Measurements from ENCODE around the gene AANAT.

AANAT gene

DNA sequence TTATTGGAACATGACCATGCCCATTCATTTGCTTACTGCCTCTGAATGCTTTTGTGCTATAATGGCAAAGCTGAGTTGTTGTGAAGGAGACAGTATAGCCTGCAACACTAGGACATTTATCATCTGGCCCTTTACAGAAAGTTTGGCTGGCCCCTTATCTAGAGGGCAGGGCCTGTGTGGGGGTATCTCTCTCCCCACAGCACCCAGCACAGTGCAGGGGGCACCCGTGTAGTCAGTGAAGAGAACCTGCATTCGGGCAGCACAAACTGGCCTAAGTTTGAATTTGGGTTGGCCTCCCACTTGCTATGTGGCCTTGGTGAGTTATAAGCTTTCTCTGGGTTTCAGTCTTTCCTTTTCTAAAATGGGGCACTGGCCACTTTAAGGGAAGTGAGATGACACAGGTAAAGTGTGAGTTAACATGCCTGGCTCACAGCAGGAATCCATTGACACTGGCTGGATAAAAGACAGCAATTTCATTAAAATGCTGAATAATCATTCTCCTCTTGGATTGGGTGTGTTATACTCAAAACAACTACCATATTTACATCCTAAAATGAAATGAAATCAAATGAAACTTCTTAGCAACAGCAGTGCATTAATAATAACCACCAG, 26.5 kb upstream of the AANAT start:
- H3K4me3 ChIP-seq (ENCODE audit: low read depth, low read length) = no peak overlapping the region
- DNase-seq (ENCODE audit: low read depth) = no peak

DNA sequence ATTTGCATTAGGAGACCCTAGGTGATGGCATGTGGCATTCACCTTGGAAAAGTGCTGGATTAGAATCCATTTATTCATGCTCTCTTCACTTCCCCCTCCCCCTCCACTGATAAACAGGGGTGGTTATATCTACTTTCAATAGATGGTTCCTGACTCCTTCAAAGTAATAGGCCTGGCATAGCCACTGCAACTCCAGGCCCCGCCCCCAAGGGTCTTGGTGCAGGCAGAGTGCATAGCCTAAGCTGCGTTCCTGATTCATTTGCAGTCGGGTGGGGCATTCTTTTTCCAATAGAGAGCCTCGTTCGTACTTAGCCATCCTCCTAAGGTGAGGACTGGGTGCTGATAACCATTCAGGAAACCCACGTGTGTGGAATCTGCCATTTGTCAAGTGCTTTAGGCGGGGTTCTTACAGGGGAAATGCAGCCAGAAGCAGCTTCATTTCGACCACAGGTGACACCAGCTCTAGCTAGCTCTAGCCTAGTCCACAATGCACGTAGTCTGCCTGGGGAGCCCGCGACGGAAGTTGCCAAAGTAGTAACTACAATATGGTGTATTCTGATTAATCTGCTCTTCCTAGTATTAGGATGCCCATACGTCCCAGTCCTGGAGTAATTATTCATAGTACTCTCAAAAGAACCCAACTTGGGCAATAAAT, 25.6 kb upstream of the AANAT start:
- no peak overlapping the region for H3K4me3 ChIP-seq (ENCODE audit: low read depth, low read length)
- no peak for DNase-seq (ENCODE audit: low read depth)

DNA sequence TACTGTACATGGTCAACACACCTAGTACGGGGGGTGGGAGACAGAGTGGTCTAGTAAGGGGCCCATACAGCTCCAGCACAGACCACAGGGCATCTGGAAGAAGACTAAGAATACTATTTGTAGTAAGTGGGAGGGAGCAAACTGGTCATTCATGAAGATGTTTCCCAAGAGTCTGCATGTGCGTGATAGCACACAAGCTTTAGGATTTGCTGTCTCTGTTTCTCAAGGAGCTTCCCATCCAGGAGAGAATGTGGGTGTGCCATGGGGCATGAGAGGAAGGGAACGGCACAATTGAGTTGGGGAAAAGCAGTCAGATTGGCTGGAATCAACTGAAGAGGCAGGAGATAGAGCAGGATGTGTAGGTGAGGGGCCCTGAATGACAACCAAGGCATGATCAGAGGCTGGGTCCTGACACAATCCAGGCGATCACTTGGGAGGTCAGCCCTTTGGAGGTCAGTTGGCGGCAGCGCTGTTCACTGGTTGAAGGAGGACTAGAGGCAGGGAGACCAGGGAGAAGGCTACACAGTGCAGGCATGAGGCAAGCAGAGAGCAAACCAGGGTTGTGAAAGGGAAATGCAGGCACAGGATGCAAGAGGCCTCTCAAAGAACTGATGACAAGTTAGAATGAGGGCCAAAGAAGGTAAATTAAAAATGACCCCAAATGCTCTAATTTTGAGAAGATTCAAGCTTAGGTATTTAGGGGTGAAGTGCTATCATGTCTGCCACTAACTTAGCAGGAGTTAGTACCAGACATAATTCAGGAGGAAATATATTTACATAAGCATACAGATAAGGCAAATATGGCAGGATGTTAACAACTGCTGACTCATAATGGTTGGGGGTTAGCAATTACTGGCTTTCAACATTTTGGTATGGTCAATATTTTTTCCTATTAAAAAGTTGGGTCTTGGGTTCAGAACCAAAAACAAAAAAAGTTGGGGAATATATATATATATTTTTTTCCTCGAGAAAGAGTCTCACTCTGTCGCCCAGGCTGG, 24.8 kb upstream of the AANAT start:
- DNase-seq (ENCODE audit: low read depth) = no peak
- H3K4me3 ChIP-seq (ENCODE audit: low read depth, low read length) = no peak overlapping the region

DNA sequence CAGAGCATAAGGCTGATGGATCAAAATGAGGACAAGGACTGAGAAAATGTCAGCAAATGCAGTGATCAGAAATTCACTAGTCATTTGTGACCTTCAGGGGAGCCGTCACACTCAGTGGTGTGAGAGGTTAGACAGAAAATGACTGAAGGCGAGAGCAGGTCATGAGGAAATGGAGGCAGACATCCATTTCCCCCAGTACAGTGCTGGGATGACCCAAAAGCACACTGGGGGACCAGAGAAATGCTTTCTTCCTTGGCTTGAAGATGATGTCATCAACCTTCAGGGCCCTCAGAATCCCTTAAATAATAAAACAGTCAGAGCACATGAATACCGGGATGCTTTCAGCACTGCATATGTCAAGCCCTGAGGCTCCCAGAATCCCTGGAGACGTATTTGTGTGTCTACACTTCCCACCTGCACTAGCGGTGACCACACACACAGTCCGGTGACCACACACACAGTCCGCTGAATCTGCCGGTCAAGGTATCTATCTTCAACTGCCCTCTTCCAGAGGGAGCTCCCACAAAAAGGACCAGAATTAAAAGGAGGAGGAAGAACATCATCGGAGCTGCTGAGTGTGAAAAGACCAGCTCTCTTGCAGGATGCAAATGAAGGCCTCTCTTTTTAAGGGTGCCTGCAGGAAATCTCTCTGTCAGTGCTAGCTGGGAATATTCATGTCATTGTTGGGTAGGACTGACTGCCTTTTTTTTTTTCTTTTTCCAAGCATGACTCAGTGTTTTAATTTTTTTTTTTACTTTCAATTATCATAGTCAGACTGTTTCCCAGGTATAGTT, 22.7 kb upstream of the AANAT start:
- DNase-seq (ENCODE audit: low read depth) = no peak
- H3K4me3 ChIP-seq (ENCODE audit: low read depth, low read length) = no peak overlapping the region

DNA sequence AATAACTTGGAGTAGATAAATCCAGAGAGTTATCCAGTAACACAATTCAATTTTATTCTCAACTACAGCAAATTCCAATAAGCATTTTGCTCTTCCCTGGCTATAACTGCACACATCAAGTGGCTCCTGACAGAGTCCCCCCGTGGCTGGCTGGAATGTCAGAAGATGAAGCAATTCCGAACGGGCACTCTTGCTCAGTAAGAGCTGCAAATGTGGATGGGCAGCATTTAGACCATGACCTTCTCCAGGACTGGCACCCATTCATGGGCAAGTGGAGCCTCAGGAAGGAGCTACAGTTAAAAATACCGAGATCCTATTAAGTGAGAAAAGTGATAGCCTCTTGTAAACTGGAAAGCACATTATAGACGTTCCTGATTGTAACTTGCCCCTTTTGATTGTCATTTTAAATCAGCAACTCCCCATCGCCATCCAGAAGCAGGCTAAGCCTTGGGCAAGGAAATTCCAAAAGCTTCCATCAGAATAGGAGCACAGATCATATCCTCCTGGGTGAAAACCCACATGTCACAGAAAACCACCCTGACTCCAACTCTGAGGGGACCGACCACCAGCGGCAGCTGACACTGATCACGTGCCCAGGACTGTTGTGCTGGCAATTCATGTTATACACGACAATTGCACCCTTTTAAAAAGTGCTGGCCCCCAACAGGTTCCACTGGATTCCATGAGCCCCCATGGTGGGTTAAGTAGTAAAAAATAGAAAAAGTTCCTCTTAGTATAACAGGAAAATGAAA, 21.5 kb upstream of the AANAT start:
- DNase-seq (ENCODE audit: low read depth) = no peak

DNA sequence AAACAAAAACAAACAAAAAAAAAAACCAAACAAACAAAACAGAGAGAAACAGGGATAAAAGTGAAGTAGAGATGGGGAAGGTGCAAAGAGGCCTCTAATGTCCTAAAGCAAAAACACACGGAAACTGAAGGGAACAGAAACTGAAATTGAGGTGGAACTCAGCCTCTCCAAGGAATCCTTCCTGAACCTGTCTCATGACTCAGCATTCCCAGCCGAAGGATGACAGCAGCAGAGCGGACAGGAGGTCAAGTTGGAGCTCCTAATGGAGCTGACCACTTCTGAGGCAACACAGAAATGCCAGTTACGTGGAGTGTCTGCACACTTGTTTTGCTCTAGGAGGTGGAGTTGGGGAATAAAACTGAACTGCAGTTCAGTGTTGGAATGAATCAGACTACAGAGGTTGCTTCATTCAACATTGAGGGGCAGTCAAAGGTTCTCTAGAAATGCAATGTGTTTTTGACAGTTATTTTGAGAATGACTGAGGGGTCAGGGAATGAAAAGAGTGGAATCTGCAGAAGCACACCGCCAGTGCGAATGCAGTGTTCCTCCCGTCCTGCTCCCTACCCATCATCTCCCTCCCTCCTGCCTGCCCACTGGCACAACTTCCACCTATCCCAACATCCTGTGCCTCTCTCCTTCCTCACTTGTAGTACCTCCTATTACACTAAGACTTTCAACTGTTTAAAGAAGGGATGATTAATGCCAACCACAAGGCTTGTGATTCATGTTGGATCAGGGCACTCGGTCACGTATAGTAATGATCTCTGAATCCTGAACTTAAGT, 20.8 kb upstream of the AANAT start:
- peak; percentile 64 for DNase-seq (ENCODE audit: low read depth)
- H3K4me3 ChIP-seq (ENCODE audit: low read depth, low read length) = no peak overlapping the region

More for the DNA sequence above, 21.5 kb upstream of the AANAT start:
- H3K4me3 ChIP-seq (ENCODE audit: low read depth, low read length) = no peak overlapping the region

DNA sequence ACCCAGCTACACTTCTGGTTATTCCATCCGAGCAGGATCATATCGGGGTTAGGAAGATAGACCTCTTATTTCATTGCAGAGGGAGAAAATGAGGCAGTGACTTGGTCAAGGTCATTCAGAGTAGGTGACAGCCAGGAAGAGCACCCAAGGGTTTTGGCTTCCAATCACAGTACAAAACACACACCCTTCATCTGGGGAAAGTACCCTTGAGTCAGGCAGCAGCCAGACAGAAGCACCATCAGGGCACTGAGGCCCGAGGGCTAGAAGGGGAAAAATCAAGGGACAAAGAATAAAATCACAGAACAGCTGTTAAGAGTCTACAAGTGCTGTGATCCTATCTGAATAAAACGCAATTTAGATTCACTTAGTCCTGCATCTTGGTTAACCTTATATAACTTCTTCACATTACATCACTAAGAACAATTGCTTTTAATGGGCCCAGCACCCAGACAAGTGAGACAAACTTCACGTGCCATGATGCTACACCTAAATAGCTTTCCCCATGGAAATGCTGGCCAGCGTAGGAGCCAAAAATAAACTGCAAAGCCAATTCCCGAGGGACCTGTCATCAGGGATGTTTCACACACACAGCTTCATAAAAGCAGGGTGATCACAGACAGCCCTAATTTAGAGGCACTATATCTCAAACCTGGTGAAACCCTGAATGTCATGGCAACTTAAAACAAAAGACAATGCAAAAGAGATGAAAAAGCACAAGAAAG, 19.3 kb upstream of the AANAT start:
- DNase-seq (ENCODE audit: low read depth) = no peak
- H3K4me3 ChIP-seq (ENCODE audit: low read depth, low read length) = no peak overlapping the region

DNA sequence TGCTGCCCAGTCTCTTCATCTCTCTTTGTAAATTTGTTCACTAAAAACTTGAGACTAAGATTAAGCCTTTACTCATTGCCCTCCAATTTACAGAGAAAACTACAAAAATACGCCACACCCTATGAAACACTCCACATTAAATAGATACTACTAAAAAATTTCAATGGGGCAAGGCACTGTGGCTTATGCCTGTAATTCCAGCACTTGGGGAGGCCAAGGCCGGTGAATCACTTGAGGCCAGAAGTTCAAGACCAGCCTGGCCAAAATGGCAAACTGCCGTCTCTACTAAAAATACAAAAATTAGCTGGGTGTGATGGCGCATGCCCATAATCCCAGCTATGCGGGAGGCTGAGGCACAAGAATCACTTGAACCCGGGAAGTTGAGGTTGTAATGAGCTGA, 18.3 kb upstream of the AANAT start:
- no peak overlapping the region for H3K4me3 ChIP-seq (ENCODE audit: low read depth, low read length)
- no peak for DNase-seq (ENCODE audit: low read depth)

DNA sequence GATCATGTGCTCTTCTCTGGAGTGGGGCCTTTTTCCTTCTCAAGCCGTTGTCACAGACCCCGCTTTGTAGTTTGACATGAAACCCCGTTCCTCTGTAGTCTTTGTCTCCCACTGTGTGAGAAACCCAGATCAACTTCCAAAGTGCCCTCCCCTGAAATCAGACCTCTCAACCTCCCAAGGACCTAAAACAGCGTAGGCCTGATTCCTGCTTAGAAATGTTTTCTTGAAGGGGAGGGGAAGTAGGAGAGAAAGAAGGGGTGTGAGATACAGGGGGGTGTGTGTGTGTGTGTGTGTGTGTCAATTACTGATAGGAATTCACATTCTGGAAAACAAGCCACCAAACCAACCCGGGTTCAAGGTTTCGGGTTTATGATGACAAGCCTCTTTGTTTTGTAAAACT, 15.9 kb upstream of the AANAT start:
- H3K4me3 ChIP-seq (ENCODE audit: low read depth, low read length) = peak overlapping the region; percentile 84

DNA sequence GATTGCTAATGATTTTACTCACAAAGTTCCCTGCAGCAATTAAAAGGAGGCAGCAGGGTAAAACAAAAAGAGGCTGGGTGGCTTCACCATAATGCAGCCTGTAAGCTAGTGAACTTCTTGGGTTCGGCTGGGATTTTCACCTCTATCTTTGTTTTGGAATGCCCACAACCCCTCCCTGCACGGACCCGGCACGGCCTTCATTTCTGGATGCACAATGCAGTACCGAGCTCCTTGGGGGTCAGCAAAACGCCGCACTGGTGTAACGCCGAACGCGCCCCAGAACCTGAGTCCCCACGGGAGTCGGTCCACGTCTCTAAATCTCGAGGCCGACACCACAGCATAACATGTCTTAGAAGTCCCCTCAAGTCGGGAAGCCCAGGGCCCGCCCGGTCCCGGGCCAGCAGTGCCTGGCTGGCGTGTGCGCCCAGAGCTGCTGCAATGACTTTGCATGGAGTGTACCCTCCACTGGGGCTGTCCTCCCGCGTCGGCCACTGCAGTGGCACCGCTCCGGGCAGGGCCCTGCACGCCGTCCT, 15.2 kb upstream of the AANAT start:
- no peak for DNase-seq (ENCODE audit: low read depth)
- peak overlapping the region; percentile 84 for H3K4me3 ChIP-seq (ENCODE audit: low read depth, low read length)

More for the DNA sequence above, 15.9 kb upstream of the AANAT start:
- no peak for DNase-seq (ENCODE audit: low read depth)

DNA sequence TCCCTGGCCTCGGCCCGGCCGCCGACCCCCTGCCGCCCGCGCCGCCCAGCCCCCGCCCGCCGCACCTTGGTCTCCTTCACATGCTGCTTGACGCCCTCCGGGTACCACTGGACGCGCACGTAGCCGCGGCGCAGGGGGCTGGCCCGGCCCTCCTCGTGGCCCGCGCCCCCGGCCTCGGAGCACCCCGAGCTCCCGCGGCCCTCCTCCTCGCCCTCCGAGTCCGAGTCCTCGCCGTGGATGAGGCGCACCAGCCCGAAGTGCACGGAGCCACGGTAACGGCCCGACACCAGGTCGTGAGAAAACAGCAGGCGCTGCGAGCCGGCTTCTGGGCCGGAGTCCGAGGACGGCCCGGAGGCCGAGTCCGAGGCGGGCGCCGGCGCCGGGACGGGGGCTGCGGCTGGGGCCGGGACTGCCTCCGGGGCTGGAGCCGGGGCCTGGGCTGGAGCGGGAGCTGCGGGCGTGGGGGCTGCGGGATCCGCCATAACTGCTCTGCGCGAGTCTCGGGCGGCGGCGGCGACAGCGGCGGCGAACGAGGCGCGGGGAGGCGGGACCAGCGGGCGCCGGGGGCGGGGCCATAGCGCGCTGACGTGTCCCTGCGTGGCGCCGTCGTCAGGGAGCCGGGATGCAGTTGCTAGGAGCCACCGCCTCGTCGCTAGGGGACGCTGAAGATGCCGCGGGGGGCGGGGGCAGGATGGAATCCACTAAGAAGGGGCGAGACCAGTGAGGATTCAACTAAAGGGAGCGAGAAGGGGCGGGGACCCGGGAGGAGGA, 14.6 kb upstream of the AANAT start, which contains the start of gene UBE2O:
UBE2O (minus strand) TSS at position 493 of the 771 bp plus-strand sequence; CDS start at position 482, 11 bp downstream.
- DNase-seq (ENCODE audit: low read depth) = no peak
- H3K4me3 ChIP-seq (ENCODE audit: low read depth, low read length) = peak within 1 kb of the TSS; percentile 84

DNA sequence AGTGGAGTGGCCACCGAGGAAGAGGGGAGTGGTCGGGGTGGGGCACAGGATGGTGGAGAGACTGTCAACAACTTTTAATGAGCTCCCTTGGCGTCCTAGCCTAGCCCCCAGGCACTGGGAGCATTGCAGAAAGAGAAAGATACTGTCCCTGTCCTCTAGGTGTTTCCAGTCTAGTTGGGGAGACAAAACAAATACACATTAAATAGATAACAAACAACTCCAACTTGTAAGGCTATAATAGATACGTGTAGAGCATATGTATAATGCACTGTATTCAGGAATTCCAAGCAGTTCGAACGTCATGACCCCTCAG, 14.0 kb upstream of the AANAT start:
- no peak for DNase-seq (ENCODE audit: low read depth)
- no peak overlapping the region for H3K4me3 ChIP-seq (ENCODE audit: low read depth, low read length)

DNA sequence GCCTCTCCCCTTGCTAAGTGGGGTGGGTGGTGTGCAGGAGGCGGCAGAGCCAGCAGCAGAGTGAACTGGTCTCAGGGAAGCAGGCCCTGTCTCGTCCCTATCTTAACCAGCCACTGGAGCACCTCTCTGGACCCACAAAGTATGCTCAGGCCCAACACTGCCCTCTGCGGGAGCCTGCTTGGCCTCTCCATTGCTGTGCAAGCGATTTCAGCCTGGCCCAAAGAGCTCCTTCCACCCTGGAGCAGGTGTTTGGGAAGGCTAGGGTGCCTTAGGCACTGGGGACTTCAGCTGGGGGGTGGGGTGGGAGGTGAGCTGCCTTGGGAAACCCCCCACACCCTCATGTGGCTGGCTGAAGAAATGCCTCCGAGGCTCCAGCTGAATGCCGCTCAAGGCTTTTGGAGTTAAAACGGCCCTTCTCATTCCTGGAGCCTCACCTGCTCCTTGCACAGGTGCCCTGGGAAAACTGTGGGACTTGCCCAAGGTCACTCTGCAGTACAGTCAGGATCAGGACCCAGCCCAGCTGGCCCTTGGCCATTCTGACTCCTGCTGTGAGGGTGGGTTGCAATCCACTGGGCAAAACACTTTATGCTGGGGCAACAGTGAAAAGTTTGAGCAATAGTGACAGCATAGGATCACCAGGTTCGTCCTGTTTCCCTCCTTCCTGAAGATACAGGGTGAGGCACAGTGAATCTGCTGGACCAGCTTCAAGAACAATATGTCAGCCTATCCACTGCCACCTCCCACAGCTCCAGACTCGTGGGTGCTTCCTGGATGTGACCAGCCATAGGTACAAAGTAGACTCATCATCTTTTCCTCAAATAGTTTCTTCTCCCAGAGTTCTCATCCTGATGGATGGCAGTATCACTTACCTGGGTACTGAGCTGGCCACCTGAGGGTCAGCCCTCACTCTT, 8.6 kb upstream of the AANAT start:
- H3K4me3 ChIP-seq (ENCODE audit: low read depth, low read length) = no peak overlapping the region
- DNase-seq (ENCODE audit: low read depth) = no peak

DNA sequence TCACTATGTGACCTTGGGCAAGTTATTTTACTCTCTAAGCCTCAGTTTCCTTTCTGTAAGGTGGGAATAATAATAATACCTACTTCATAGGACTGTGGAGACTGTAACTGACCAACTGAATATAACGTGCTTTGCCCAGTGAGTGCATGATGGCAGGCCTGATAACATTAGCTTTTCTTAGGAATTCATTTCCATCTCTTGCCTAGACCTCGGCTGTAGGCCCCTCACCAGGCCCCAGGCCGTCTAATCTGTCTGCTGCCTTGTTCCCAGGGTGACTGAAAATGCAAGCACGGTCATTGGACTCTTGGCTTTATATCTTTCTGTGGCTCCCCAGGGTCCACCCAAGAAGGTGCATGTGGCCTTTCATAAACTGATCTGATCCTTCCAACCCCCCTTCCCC, 7.7 kb upstream of the AANAT start:
- H3K4me3 ChIP-seq (ENCODE audit: low read depth, low read length) = no peak overlapping the region
- DNase-seq (ENCODE audit: low read depth) = no peak

DNA sequence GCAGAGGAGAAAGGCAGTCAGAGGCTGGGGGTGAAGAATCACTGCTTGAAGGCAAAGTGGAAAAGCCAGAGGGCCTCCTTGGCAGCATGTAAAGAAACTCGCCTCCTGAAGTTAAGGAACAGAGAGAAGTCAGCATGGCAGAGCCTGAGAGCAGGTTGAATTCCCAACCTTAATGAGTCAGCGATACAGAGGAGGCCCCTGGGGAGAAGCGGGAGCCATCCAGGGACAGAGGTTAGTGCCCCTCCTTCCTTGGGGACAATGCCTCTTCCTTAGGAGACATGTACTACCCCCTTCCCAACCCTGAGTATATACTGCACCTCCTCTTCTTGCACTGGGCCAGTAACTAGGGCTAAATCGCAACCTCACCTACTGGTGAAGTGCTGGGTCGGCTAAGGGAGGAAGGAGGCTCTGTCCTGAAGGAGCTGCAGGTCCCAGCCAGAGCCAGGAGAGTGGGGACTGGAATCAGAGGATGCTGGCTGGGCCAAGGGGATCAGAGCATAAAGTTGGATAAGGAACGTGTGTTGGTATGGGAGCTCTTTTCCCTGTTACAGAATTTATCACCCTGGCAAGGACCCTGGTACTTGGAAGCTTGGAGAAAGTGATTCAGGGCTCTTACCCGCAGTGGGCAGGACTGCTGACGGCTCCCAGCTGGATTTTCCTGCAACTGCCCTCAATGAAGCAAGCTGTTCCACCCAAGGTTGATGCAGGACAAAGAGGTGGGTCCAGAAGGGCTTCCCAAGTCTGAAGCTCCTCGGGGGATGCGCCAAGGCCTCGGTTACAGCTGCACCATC, 5.4 kb upstream of the AANAT start:
- DNase-seq (ENCODE audit: low read depth) = no peak
- no peak overlapping the region for H3K4me3 ChIP-seq (ENCODE audit: low read depth, low read length)
